ENCODE measurements around the gene SNX33. TPM values are rescaled to one million over a fixed set of nuclear protein-coding genes. Genes with fewer than 3 reads are reported as not detected.
A peak's percentile ranks its signal among the peaks of the same experiment; 100 is the strongest.

SNX33 gene
- total and polyA plus RNA-seq, 2 of the 13 experiments (the other 11 are each of a cell fraction or from before 2014, with no cell fraction given) = 11.0 to 11.6 TPM

DNA sequence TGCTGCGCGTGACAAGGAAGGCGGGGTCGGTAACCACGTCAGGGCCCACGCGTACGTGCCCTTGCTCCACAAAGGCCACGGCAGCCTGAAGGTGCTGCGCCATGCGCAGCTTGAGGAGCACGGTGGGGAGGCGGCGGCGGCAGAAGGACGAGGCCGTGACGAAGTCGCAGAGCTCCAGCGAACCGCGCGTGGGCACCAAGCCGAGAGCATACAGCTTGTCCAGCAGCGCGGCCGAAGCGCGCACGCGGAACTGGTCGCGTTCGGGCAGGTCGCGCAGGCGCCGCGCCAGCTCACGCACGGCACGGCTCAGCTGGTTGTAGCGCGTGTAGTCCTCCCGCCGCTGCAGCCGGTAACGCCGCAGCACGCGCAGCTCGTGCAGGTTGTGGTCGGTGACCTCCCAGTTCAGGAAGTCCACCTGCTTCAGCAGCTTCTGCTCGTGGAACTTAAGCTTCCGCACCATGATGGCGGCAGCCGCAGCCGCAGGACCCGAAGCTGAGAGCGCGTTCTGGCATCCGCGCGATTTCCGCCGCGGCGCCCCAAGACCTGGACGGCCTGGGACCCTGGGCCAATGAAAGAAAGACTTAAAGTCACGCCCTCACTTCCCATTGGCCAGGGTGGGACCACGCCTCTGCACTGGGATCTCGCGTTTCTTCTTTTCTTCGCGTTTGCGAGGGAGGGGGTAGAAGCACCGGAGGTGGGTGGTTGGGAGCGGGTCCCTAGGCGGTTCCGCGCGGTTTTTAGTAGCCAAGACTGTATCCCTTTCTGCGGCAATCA is 7.8 kb upstream of the SNX33 start, which contains the start of gene IMP3 (continued):
- TF ChIP-seq, protein P1, sequence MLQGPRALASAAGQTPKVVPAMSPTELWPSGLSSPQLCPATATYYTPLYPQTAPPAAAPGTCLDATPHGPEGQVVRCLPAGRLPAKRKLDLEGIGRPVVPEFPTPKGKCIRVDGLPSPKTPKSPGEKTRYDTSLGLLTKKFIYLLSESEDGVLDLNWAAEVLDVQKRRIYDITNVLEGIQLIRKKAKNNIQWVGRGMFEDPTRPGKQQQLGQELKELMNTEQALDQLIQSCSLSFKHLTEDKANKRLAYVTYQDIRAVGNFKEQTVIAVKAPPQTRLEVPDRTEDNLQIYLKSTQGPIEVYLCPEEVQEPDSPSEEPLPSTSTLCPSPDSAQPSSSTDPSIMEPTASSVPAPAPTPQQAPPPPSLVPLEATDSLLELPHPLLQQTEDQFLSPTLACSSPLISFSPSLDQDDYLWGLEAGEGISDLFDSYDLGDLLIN (CRISPR knock-in tag; IDR thresholded peaks at IDR 0.05; ENCODE audit: borderline replicate concordance) = 0 out of 2 replicates have a peak, but pooled peaks have one; percentile 85
- TF ChIP-seq ETV5 (CRISPR knock-in tag; IDR thresholded peaks at IDR 0.05; ENCODE audit: borderline replicate concordance) = peak; percentile 85
- TF ChIP-seq, protein P2, sequence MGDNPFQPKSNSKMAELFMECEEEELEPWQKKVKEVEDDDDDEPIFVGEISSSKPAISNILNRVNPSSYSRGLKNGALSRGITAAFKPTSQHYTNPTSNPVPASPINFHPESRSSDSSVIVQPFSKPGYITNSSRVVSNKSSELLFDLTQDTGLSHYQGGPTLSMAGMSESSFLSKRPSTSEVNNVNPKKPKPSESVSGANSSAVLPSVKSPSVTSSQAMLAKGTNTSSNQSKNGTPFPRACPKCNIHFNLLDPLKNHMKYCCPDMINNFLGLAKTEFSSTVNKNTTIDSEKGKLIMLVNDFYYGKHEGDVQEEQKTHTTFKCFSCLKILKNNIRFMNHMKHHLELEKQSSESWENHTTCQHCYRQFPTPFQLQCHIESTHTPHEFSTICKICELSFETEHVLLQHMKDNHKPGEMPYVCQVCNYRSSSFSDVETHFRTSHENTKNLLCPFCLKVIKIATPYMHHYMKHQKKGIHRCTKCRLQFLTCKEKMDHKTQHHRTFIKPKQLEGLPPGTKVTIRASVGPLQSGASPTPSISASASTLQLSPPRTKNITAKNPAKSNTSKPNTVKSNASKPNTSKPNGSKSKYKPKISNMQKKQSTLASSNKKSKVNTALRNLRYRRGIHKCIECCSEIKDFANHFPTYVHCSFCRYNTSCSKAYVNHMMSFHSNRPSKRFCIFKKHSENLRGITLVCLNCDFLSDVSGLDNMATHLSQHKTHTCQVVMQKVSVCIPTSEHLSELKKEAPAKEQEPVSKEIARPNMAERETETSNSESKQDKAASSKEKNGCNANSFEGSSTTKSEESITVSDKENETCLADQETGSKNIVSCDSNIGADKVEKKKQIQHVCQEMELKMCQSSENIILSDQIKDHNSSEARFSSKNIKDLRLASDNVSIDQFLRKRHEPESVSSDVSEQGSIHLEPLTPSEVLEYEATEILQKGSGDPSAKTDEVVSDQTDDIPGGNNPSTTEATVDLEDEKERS (CRISPR knock-in tag; IDR thresholded peaks at IDR 0.05) = peak; percentile 85
- TF ChIP-seq, protein P3, sequence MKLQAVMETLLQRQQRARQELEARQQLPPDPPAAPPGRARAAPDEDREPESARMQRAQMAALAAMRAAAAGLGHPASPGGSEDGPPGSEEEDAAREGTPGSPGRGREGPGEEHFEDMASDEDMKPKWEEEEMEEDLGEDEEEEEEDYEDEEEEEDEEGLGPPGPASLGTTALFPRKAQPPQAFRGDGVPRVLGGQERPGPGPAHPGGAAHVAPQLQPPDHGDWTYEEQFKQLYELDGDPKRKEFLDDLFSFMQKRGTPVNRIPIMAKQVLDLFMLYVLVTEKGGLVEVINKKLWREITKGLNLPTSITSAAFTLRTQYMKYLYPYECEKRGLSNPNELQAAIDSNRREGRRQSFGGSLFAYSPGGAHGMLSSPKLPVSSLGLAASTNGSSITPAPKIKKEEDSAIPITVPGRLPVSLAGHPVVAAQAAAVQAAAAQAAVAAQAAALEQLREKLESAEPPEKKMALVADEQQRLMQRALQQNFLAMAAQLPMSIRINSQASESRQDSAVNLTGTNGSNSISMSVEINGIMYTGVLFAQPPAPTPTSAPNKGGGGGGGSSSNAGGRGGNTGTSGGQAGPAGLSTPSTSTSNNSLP (IDR thresholded peaks at IDR 0.05; ENCODE audit: low read depth, low read length) = no peak
- TF ChIP-seq ADNP (CRISPR knock-in tag; IDR thresholded peaks at IDR 0.05) = 0 out of 2 replicates have a peak, but pooled peaks have one; percentile 7
- peak; percentile 79; the same call in 1 of the 2 replicates for TF ChIP-seq ERF (CRISPR knock-in tag; IDR thresholded peaks at IDR 0.05)
- peak; percentile 94 for TF ChIP-seq ZNF607 (CRISPR knock-in tag; IDR thresholded peaks at IDR 0.05; ENCODE audit: borderline replicate concordance)
- TF ChIP-seq NR2F1 (CRISPR knock-in tag; IDR thresholded peaks at IDR 0.05) = no peak
- no peak for TF ChIP-seq ZNF383 (CRISPR knock-in tag; IDR thresholded peaks at IDR 0.05; ENCODE audit: borderline replicate concordance)
- TF ChIP-seq ZNF20 (CRISPR knock-in tag; IDR thresholded peaks at IDR 0.05) = no peak
- TF ChIP-seq ZSCAN9 (CRISPR knock-in tag; IDR thresholded peaks at IDR 0.05; ENCODE audit: borderline replicate concordance) = peak; percentile 72; the same call in 1 of the 2 replicates
- no peak for TF ChIP-seq ZBTB8A (CRISPR knock-in tag; IDR thresholded peaks at IDR 0.05; ENCODE audit: borderline replicate concordance, low read depth)
- peak; percentile 92 for TF ChIP-seq ZNF343 (CRISPR knock-in tag; IDR thresholded peaks at IDR 0.05)
- TF ChIP-seq YEATS2 (CRISPR knock-in tag; IDR thresholded peaks at IDR 0.05; ENCODE audit: borderline replicate concordance) = peak; percentile 85
- peak; percentile 88; the same call in 1 of the 2 replicates for TF ChIP-seq ZNF713 (CRISPR knock-in tag; IDR thresholded peaks at IDR 0.05)
- TF ChIP-seq ZNF34 (CRISPR knock-in tag; IDR thresholded peaks at IDR 0.05; ENCODE audit: borderline replicate concordance) = 0 out of 2 replicates have a peak, but pooled peaks have one; percentile 69
- TF ChIP-seq SNAPC4 (CRISPR knock-in tag; IDR thresholded peaks at IDR 0.05) = 0 out of 2 replicates have a peak, but pooled peaks have one; percentile 37
